Karpas-422 (cell line): ENCODE data around the gene SORT1. TPM values are rescaled to one million over a fixed set of nuclear protein-coding genes. Genes with fewer than 3 reads are reported as not detected.
"Not testable (repeated sequence)": the region's sequence is repeated elsewhere in the genome, so short reads cannot be mapped to it uniquely, and the experiment has no call there.

Experiments used
- DNase-seq: peaks from one replicate; pipeline ENCODE4 v3.0.0-alpha.2; 2015
- H2AFZ ChIP-seq: fragments of 200-600 bp; sonication (generic); 2 replicates; pipeline ENCODE4 v1.6.1; 2014; ENCODE audit warnings: antibody characterized with exemption, low read length, mixed read lengths
- H3K27ac ChIP-seq: fragments of 200-600 bp; sonication (generic); 2 replicates; pipeline ENCODE4 v1.5.1; 2014; ENCODE audit warnings: mild to moderate bottlenecking, low read length, moderate library complexity
- H3K27me3 ChIP-seq: fragments of 200-600 bp; sonication (generic); 2 replicates; pipeline ENCODE4 v1.6.1; 2014; ENCODE audit warnings: low read length, mixed read lengths
- H3K36me3 ChIP-seq: fragments of 200-600 bp; sonication (generic); 2 replicates; pipeline ENCODE4 v1.6.1; 2014; ENCODE audit warnings: low read length, mixed read lengths; ENCODE audit not compliant: insufficient read depth
- H3K4me1 ChIP-seq: fragments of 200-600 bp; sonication (generic); 2 replicates; pipeline ENCODE4 v1.6.1; 2014; ENCODE audit warnings: mild to moderate bottlenecking, low read length, mixed read lengths
- H3K4me2 ChIP-seq: fragments of 200-600 bp; sonication (generic); 2 replicates; pipeline ENCODE4 v1.6.1; 2014; ENCODE audit warnings: low read length, low read depth, mild to moderate bottlenecking; ENCODE audit not compliant: poor library complexity, severe bottlenecking
- H3K4me3 ChIP-seq: fragments of 200-600 bp; sonication (generic); 2 replicates; pipeline ENCODE4 v1.5.1; 2014; ENCODE audit warnings: mild to moderate bottlenecking, antibody characterized with exemption, low read length, mixed read lengths
- H3K79me2 ChIP-seq: fragments of 200-600 bp; sonication (generic); 2 replicates; pipeline ENCODE4 v1.6.1; 2014; ENCODE audit warnings: mild to moderate bottlenecking, low read length, mixed read lengths
- H3K9ac ChIP-seq: fragments of 200-600 bp; sonication (generic); 2 replicates; pipeline ENCODE4 v1.6.0; 2014; ENCODE audit warnings: low read length
- H3K9me2 ChIP-seq: fragments of 200-600 bp; sonication (generic), shearing (Covaris generic); replicated peaks from 2 replicates; pipeline ENCODE4 v1.6.0; 2014; ENCODE audit warnings: mild to moderate bottlenecking, low read length, moderate library complexity; ENCODE audit not compliant: insufficient read depth
- H3K9me3 ChIP-seq: fragments of 300-700, 200-600 bp; sonication (generic); 2 replicates; pipeline ENCODE4 v1.6.1; 2014; ENCODE audit warnings: low read length, mixed read lengths
- H4K20me1 ChIP-seq: fragments of 200-600 bp; sonication (generic); 2 replicates; pipeline ENCODE4 v1.6.1; 2014; ENCODE audit warnings: mild to moderate bottlenecking, antibody characterized with exemption, low read length, low read depth; ENCODE audit not compliant: insufficient read depth
- total RNA-seq: library from RNA; depleted of rRNA; stranded (reverse); fragments of >200 nt; shearing (Covaris generic); gene quantifications from 2 replicates; pipeline ENCODE4 v1.2.3, GENCODE V29; 2014; ENCODE audit warnings: low replicate concordance

SORT1 gene
- total RNA-seq, 1 experiment from 2014 or later = 0.04 TPM

DNA sequence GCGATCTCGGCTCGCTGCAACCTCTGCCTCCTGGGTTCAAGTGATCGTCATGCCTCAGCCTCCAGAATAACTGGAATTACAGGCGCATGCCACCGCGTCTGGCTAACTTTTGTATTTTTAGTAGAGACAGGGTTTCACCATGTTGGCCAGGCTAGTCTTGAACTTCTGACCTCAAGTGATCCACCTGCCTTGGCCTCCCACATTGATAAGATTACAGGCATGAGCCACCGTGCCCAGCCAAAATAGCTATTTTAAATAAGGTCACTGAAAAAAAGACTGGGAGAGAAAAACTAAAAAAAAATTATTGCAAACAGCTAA lies 2.5 kb downstream of the SORT1 start:
- H3K36me3 ChIP-seq, H3K9ac ChIP-seq, H3K27ac ChIP-seq, H3K4me2 ChIP-seq, H3K79me2 ChIP-seq, H3K9me3 ChIP-seq, H3K27me3 ChIP-seq, H3K9me2 ChIP-seq, H2AFZ ChIP-seq, H3K4me3 ChIP-seq, DNase-seq, H4K20me1 ChIP-seq: not testable (repeated sequence)
- H3K4me1 ChIP-seq = peaks cover 54% of the 10 kb centered on the region

DNA sequence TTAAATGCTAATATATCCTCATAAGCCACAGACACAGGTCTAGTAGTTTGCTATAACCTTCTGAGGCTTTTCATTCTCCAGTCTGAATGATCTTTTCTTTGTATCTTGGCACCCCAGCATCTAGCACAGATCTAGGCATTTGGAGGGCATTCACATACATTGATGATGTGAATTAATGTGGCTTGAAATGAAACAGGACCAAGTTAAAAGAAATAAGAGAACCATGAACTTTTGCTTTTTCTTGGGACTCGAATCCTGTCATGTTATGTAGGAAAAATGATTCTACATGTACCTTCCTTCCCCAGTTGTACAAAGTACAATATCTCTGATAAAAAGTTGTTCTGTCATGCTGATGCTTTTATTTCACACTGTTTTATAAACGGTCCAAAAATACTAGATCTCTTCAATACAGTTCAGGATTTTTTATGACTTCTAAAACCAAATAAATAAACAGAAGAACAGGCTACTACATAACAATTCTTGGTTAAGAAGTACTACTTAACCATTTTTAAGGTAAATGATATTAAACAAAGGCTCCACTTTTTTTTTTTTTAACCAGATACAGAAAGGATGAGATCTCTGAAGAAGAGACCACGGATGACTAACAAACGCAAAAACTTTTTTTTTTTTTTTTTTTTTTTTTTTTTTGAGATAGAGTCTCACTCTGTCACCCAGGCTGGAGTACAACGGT lies 3.0 kb downstream of the SORT1 start:
- no peaks in the 10 kb centered on the region for H3K27me3 ChIP-seq

DNA sequence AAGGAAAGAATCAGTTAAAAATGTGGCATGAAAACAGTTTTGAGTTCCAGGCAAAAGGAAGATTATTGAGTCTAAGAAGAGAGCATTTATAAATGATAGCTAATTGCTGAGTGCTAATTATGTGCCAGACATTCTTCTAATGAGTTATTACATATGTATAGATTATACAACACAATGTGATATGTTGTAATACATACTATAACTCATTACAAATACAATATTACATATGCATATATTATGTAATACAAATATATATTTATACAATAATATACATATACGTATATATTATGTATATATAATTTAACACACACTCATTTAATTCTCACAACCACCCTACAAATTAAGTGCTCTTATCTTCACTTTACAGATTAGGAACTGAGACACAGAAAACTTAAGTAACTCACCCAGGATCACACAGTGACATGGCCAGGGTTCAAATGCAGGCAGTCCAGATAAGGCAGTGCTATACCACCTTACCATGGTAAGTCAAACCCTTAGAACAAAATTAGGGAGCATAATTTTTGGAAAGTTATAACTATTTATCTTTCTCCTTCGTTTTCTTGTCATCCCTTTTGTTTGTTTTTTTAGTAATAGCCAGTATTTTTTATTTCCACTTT lies 4.0 kb downstream of the SORT1 start:
- Histone ChIP-seq H4K20me1 (peaks cover 1% of the 10 kb centered on the region; the same call in 1 of the 2 replicates), H3K27me3 (no peaks in the 10 kb centered on the region), H3K27ac (no peak overlapping the region)

More for the DNA sequence above, 3.0 kb downstream of the SORT1 start:
- no peak overlapping the region for H3K9ac ChIP-seq
- peaks cover 59% of the 10 kb centered on the region for H3K4me1 ChIP-seq
- no peaks in the 10 kb centered on the region for H3K79me2 ChIP-seq
- H3K4me3 ChIP-seq = no peak overlapping the region
- no peak overlapping the region for H3K27ac ChIP-seq
- H3K4me2 ChIP-seq = no peak overlapping the region
- no peaks in the 10 kb centered on the region for H3K9me2 ChIP-seq
- no peak for DNase-seq
- H3K36me3 ChIP-seq = no peaks in the 10 kb centered on the region
- no peak overlapping the region for H2AFZ ChIP-seq
- no peaks in the 10 kb centered on the region for H3K9me3 ChIP-seq
- H4K20me1 ChIP-seq = peaks cover 4% of the 10 kb centered on the region; the same call in 1 of the 2 replicates

DNA sequence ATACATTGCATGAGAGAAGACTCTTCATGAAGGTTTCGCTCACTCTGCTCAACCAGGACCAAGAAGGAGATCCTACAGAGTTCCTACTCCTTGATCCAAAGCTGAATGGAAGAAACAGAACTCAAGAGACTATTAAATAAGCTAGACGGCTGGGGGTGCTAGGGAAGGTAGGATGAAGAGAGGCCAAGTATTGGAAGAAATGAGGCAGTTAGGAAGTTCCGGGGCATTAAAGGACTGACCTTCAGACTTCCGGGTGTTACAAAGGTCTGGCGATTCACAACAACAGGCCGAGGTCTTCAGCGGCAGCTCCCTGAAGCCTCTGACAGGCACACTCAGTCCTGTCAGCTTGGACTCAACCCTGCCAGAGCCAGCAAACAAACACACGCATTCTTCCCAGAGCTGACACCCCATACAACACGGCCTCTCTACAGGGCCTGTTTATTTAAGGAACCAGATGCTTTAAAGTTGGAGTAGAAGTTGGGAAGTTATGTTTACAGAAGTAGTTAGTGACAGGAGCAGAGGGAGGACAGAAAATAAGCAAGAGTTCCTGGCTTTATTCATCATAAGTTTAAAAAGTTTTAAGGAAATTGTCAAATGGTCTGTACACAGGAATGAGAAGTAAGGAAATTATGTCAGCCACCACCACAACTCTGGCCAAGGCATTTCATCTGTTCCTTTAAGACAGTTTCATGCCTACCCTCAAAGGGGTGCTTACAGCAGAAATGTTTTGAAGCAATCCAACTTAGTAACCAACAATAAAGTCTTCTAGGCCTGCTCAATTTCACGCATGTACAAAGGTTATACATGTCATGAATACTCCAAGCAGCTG lies 4.7 kb downstream of the SORT1 start:
- no peaks in the 10 kb centered on the region for H3K27me3 ChIP-seq
- H2AFZ ChIP-seq = no peak overlapping the region
- no peak for DNase-seq
- no peak overlapping the region for H3K4me2 ChIP-seq
- H3K9ac ChIP-seq = no peak overlapping the region
- H3K9me3 ChIP-seq = no peaks in the 10 kb centered on the region
- H3K9me2 ChIP-seq = no peaks in the 10 kb centered on the region
- peaks cover 54% of the 10 kb centered on the region for H3K4me1 ChIP-seq
- no peak overlapping the region for H3K27ac ChIP-seq
- no peaks in the 10 kb centered on the region for H4K20me1 ChIP-seq
- no peaks in the 10 kb centered on the region for H3K79me2 ChIP-seq
- no peak overlapping the region for H3K4me3 ChIP-seq
- no peaks in the 10 kb centered on the region for H3K36me3 ChIP-seq

More for the DNA sequence above, 4.0 kb downstream of the SORT1 start:
- no peak overlapping the region for H3K4me3 ChIP-seq
- H3K9ac ChIP-seq = no peak overlapping the region
- H3K4me1 ChIP-seq = peaks cover 56% of the 10 kb centered on the region
- no peak overlapping the region for H2AFZ ChIP-seq
- H3K9me3 ChIP-seq = no peaks in the 10 kb centered on the region
- H3K4me2 ChIP-seq = no peak overlapping the region
- no peaks in the 10 kb centered on the region for H3K9me2 ChIP-seq
- DNase-seq = no peak
- H3K36me3 ChIP-seq = no peaks in the 10 kb centered on the region
- H3K79me2 ChIP-seq = no peaks in the 10 kb centered on the region

- peak overlapping the region; percentile 64 for H3K4me2 ChIP-seq
- peak overlapping the region; percentile 23 for H3K4me3 ChIP-seq
- H4K20me1 ChIP-seq = no peaks in the 10 kb centered on the region
- H3K27ac ChIP-seq = no peak overlapping the region
- DNase-seq = no peak
- no peak overlapping the region for H2AFZ ChIP-seq
- H3K9me3 ChIP-seq = no peaks in the 10 kb centered on the region
- H3K27me3 ChIP-seq = no peaks in the 10 kb centered on the region
- peaks cover 52% of the 10 kb centered on the region for H3K4me1 ChIP-seq
- no peaks in the 10 kb centered on the region for H3K79me2 ChIP-seq
- no peaks in the 10 kb centered on the region for H3K9me2 ChIP-seq
- no peaks in the 10 kb centered on the region for H3K36me3 ChIP-seq
- H3K9ac ChIP-seq = no peak overlapping the region
These were observed 5.5 kb downstream of the SORT1 start for GRCh38 chr1:109392037-109392787.

DNA sequence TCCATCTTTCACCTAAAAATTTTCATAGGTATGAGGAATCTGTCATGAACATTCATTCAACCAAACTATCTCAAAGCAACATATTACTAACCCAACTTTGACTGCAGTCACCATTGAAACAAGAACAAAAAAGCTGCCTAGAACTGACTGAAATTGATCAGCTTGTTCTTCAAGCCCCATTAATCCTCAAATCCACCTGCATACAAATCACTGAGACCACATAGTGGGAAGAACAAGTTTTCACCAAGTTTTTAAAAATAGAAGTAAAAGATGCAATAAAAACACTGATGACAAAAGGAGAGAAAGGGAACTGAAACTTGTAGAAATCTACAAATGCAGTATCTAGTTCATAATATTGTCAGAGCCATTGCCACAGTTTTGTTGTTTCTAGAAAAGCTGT lies 6.1 kb downstream of the SORT1 start:
- H3K4me1 ChIP-seq = peaks cover 47% of the 10 kb centered on the region
- H3K4me3 ChIP-seq = peak overlapping the region; percentile 23
- H3K27ac ChIP-seq = 0 out of 2 replicates have a peak overlapping the region, but pooled peaks have one; percentile 1
- H3K9me2 ChIP-seq = no peaks in the 10 kb centered on the region
- no peaks in the 10 kb centered on the region for H3K27me3 ChIP-seq
- H3K79me2 ChIP-seq = no peaks in the 10 kb centered on the region
- no peaks in the 10 kb centered on the region for H3K36me3 ChIP-seq
- H3K9ac ChIP-seq = peak overlapping the region; percentile 18
- H3K4me2 ChIP-seq = peak overlapping the region; percentile 64
- H2AFZ ChIP-seq = no peak overlapping the region
- no peaks in the 10 kb centered on the region for H3K9me3 ChIP-seq
- peak; percentile 72 for DNase-seq
- no peaks in the 10 kb centered on the region for H4K20me1 ChIP-seq

DNA sequence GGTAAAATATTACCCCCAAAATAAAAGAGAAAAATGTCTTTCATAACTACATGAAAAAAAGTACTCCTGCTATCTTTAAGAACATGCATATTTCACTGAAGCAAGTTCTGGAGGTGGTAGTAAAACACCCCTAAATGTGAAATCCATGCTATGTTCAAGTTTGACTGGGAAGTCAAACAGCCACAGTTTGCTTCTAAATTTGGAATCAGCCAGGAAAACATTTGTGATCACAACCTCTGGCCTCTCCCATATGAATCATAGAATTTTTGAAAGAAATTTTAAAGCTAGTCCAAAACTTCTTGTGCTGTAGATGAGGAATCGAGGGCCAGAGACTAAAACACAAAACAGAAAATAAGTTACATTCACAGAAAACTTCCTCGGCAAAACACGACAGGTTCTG lies 6.6 kb downstream of the SORT1 start:
- Histone ChIP-seq H3K27ac (0 out of 2 replicates have a peak overlapping the region, but pooled peaks have one; percentile 1), H3K27me3 (no peaks in the 10 kb centered on the region), H3K4me3 (peak overlapping the region; percentile 23), H3K4me1 (peaks cover 42% of the 10 kb centered on the region), H3K9ac (peak overlapping the region; percentile 18), H2AFZ (no peak overlapping the region), H4K20me1 (no peaks in the 10 kb centered on the region), H3K9me2 (no peaks in the 10 kb centered on the region), H3K36me3 (no peaks in the 10 kb centered on the region), H3K9me3 (no peaks in the 10 kb centered on the region), H3K79me2 (no peaks in the 10 kb centered on the region), H3K4me2 (peak overlapping the region; percentile 64)
- no peak for DNase-seq
